C1 segment of cervical spinal cord (tissue), 14 donors: Measurements from ENCODE around the gene FBXL14.
A peak's percentile ranks its signal among the peaks of the same experiment; 100 is the strongest.

ENCODE experiments used
- DNase-seq, 14 donors: peaks; one replicate each; lab custom pipeline; 2025; lab: John Stamatoyannopoulos, UW

Gene FBXL14, protein sequence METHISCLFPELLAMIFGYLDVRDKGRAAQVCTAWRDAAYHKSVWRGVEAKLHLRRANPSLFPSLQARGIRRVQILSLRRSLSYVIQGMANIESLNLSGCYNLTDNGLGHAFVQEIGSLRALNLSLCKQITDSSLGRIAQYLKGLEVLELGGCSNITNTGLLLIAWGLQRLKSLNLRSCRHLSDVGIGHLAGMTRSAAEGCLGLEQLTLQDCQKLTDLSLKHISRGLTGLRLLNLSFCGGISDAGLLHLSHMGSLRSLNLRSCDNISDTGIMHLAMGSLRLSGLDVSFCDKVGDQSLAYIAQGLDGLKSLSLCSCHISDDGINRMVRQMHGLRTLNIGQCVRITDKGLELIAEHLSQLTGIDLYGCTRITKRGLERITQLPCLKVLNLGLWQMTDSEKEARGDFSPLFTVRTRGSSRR

DNA sequence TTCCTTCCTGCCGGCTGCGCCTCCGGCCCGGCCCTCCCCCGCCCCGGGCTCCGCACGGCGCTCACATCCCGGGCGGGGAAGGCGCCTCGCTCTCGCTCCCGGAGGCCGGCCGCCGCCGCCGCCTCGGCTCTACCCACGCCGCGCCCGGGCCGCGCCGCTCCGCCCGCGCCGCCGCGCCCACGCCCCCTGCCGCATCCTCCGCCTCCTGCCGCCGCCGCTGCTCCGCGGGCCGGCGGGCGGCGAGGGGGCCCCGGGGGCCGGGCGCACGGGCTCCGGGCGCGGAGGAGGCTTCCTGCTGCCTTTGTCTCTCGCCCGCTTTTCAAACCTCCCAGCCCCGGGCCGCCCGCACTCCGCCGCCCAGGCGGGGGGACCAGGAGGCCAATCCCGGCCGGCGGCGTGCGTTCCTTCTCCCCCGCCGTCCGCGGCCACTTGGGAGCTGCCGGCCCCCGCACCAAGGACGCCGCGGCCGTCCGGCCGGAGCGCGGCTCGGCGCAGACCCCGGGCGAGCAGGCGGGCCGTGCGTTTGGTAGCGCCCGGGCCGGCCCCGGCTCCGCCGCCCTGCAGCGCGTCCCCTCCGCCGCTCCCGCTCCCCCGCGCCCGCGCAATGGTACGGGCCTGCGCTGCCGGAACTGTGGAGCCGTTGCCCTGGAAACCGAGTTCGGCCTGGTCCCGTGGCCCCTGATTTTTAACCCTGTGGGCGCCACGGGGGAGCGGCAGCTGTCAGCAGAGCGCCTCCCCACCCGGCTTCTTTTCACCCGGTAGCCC, at the start of gene FBXL14:
FBXL14 (minus strand) TSS at position 321 of the 765 bp plus-strand sequence. CDS start 515 bp downstream, outside the sequence.
- peak; percentile 29 to 92 (median 83) for DNase-seq

DNA sequence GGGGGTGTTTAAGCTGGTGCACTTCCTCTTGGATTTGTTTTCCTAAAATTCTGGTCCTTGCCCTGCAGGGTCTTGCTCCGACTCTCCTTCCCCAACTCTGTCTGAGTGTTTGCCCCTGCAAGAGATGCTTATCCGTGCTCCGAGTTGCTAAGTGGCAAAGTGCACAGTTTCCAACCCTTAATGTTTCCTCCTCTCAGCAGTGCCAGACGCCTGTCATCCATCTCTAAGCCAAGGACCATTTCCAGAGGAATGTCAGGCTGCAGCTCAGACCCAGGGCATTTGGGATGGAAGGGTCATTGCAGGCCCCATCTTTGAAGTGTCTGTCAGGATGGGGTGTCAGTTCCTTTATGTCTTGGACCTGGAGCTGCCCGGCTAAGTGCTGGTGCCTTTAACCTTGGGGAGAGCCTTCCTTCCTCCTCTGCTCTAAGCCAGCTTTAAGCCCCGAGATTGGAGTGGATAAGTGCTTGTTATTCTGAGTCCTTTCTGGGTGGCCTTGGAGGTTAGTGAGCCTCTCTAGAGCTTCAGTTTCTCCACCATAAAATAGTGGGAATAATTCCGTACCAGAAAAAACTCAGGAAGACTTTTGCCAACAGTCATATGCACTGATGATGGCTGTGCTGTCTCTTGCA, 49.6 kb upstream of the FBXL14 start:
- no peak for DNase-seq

DNA sequence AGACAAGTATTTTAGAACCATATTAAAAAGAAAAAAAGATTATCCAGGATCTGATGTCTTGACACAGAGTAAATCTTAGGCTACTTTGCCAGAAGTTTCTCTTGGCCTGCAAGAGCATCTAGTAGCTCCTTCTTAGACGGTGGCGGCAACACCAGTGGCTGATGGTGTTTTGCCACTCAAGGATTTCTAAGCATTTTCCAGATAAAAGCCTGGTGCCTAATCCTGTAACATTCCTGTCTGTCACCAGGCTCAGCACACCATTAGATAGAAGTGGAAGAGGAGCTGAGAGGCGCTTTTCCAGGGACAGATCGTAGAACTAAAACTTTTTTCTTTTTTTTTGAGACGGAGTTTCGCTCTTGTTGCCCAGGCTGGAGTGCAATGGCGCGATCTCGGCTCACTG, 48.7 kb upstream of the FBXL14 start:
- no peak for DNase-seq

DNA sequence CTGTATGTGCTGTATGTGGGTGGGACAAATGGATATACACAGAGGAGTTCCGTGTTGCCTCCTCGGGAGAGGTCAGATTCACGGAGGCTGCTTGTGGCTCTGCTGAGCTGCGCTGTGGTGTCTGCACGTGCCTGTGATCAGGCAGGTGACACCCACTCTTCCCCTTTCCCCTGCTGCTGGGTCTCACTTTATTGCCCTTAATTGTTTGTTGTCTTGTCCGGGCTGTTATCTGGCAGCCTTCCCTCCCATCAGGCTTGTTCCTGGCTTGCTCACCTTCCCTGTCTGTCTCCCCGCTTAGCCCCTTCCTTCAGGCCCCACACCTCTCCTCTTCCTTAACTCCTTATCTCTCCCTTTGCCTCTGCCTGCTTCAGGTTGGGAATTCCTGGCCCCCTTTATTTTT, 48.1 kb upstream of the FBXL14 start:
- no peak for DNase-seq

DNA sequence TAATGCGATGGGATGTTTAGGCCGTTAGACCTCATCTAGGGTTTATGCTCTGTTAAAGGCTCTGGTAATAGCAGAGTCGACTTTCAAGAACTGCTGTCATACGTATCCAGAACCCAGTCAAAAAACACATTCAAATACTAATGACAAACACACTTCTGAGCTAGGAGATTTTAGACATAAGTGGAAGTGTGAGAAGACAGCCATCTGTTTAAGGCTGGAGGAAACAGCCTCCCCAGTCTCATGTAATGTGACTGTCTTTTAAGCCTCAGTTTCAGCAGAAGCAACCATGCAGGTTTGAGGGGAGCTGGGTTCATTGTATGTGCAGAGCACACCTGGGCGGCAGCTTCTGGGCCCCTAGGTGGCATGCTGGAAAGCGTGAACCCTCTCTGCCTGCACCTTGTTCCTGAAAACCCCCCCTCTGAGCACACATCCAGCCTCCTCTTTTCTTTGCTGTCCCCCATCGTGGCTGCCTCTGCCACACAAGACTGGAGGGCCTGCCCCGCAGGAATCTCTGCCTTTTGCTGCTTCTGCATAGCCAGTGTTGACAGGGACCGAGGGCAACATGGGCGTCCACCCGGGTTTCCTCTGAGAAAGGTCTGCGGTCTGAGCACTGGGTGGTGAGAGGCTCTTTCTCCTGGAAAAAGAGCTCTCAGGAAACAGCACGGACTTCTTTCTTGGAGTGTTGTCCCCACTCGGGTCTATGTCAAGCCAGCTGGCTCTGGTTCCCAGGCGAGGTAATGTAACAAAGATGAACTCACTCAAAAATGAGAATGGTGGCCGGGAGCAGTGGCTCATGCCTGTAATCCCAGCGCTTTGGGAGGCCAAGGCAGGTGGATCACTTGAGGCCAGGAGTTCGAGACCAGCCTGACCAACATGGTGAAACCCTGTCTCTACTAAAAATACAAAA, 46.2 kb upstream of the FBXL14 start:
- DNase-seq, result no peak

DNA sequence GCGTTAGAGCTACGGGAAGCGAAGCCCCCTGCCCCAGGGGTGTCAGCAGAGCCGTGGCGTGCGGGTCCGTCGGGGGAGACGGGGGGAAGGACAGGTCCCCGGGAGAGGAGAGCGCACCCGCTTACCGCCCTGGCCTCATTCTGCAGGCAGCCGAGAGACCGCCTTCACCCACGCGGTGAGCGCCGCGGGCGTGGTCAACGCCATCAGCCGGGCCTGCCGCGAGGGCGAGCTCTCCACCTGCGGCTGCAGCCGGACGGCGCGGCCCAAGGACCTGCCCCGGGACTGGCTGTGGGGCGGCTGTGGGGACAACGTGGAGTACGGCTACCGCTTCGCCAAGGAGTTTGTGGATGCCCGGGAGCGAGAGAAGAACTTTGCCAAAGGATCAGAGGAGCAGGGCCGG, 45.2 kb upstream of the FBXL14 start:
- no peak for DNase-seq

DNA sequence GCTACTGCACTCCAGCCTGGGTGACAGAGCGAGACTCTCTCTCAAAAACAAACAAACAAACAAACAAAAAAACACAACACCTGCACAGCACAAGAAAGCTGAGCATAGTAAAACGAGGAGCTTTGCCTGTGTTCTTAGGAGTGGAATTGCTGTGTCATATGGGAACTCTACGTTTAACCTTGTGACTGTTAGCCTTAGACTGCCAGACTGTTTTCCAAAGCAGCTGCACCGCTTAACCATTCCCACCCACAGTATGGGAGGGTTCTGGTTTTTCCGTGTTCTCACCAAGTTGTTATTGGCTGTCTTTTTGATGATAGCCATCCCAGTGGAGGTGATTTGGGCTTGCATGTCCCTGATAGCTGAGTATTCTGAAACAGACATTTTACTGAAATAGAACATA, 43.8 kb upstream of the FBXL14 start:
- no peak for DNase-seq

DNA sequence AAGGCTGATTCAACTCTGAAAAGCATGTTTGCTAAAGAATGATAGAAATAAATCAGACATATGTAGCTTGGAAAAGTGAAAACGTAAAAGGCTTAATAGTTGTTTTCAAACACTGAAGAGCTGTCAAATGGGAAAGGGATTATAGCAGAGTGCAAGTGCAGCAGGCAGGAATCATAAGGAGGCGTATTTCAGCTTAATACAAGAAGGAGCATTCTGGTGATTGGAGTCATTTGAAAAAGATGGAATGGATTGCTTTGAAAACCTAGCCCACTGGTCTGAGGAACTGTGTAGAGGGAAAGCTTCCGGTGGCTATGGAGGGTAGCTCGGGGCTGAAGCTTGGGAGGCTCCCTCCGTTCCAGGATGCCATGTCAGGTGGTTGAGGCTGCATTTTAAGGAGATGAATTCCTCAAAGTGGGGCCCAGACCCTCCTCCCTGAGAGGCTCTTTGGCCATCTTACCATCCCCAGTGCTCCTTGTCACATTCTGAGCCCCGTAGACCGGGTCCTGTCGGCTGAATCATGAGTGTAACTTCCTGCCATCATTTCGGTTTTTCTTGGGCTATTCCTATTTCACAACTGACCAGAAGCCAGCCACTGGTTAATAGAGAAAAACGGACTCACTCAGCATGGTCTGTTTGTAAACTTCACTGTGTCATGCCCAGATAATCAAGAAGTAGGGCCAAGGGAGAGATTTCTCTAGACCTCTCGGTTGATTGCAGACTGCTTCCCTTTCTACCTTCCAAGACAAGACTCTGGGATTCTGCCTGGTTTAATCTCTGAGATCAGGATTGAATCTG, 41.1 kb upstream of the FBXL14 start:
- DNase-seq, result no peak

DNA sequence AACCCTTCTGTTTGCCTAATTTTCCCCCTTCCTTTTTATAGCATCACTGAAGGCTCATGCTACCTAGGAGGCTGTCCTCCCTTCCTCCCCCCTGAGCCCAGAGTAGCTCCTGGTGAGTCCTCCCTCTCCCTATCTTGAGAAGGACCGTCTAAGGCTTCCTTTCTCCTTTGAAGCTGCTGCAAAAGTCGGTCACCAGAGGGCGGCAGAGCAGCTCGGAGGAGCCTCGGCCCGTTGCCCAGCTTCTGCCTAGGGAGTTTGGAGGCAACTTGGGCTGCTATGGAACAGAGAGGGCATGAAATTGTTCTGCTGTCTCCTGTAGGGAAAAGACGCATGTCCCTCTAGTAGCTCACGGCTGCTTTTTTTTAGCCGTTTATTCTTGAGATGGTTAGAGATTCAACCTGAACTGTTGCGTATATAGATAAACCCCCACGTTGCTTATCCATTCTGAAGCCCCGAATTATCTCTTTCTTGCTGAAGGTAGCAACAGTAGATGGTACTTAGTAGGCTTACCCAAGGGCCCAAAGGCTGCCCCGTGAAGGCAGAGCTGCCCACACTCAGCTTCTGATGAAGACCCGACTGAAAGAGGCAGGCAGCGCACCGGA, 40.3 kb upstream of the FBXL14 start:
- DNase-seq, result peak in 10 of 14 donors; percentile 44 to 77 (median 62)

DNA sequence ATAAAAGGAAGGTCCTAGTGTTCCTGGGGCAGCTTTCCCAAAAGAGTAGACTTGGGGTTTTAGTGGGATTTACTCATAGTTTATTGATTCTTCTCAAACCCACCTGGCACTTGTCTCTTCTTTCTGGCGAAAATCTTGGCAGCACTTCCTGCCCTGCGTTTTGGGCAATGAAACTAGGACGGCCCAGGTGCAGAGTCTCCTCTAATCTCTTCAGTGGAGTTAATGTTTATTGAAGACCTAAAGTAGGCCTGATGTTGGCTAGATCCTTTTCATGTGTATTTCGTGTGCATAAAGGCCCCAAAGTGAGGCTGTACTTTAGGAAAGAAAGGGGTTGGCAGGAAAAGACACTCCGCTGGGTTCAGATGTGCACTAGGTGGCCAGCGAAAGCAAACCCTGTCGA, 39.8 kb upstream of the FBXL14 start:
- no peak for DNase-seq

DNA sequence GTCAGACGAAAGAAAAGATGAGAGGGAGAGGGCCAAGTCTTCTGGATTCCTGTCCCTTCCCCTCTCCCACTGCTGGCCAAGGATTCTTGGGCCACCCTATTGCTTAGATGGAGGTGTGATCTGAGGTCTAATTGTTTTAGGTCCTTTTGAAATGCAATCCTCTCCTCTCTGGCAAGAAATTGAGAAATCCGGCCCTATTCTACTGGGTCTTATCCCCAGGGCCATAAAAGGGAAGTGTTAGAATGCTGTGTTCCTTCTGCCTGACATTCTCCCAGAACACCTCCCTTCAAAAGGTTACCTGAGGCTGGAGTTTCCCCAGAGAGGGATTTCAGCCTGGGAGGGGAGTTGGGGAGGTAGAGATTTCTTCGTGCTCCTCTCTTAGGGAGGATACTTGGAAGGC, 39.1 kb upstream of the FBXL14 start:
- DNase-seq, result no peak

DNA sequence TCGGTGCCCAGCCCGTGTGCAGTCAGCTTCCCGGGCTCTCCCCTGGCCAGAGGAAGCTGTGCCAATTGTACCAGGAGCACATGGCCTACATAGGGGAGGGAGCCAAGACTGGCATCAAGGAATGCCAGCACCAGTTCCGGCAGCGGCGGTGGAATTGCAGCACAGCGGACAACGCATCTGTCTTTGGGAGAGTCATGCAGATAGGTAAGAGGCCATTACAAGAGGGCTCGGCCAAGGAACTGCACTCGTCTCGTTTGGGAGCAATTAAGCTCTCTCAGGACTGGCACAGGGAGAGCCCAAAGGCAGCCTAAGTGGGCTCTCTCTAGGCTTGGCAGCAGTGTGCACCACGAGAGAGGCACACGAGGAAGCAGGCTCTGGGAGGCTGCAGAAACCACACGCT, 38.3 kb upstream of the FBXL14 start:
- DNase-seq, result peak in 4 of 14 donors; percentile 15 to 64 (median 32)

DNA sequence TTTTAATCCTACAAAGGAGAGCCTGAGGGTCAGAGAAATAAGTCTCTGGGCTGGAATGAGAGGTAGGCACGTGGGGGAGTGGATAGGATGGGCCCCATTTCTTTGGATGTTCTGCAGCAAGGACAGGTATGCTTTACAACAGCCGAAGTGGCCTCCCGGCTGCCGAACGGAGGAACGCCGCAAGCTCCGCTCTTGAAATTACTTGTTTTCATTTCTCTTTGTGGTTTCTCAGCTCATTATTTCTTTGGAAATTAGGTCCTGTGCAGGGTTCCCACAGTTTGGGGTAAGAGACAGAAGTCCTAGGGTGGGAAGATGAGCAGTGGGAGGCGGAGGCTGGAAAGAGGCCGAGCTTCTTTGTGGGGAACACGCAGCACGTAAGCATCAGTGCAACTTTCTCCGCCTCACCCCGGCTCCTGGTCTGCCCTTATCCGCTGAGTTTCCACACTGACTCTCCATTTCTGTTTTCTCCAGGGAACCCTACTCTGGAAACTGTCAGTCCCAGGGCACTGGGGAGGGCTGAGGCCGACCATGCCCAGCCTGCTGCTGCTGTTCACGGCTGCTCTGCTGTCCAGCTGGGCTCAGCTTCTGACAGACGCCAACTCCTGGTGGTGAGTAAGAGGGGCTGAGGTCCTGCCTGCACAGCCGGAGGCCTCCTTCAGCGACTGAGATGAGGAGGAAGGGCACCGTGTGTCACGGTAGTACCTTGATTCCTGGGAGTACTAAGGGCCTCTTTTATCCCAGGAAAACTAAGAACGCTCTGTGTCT, 36.6 kb upstream of the FBXL14 start:
- DNase-seq, result no peak

DNA sequence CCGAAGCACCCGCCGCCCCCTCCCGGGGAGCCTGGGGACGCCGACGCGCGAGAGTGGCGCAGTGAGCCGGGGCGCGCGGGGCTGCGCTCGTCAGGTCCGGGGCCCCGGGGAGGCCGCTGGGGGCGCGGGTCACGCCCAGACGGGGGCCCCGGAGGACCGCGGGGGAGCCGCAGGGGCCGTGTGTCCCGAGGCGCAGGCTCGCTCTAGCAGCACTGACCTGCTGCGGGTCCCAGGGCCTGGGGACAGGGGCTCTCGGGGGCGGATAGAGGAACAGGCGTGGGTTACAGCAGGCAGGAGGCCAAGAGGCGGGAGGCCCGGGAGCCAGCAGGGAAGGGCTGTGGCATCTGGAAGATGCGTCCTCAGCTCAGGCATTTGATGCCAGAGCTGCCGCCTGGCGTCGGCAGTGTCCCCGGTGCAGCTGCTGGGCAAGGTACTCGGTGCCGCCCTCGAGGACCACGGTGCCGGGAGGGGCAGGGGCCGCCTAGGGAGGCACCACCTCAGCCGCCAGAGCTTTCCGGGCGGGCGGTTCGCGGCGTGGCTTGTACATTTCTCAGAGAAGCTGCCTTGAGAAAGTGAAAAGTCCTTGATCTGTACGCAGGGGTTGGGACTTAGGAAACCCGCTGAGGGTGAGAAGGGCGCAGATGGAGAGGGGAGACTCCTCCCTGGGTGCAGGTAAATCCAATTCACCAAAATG, 35.9 kb upstream of the FBXL14 start:
- DNase-seq, result peak in 7 of 14 donors; percentile 22 to 43 (median 32)

DNA sequence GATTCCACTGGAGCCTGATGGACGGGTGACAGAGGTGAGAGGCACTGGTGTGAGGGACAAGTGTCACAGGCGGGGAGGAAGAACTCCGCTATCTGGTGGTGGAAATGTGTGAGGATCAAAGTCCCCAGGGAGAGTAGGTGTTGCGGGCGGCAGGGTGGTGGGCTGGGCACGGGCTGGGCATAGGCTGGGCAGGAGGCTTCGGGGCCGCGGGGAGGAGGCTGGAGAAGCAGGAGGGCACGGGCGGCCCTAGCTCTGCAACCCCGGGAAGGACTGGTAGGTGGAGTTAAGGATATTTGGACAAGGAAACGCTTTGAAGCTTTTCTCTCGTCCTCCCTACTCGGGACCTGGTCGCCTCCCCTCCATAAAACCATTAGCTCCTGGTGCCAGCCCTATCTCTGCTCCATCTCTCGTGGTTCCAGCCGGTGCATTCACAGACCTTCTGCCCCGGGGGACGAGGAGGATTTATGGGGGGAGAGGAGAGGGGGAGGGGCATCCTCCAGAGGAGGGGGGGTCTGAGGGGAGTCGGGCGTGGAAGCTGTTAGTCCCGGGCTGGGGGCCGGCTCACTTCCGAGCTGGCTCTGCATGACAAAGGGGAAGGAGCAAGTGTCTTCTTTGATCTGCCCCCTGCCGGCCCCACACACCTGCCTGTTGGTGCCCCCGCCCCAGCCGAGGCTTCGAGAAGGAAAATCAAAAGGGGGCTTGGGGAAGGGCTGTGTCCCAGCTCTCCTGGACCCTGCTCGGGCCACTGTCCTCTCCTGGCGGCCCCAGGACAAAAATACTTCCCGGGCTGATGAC, 35.2 kb upstream of the FBXL14 start:
- DNase-seq, result peak in 2 of 14 donors; percentile 24 to 33

DNA sequence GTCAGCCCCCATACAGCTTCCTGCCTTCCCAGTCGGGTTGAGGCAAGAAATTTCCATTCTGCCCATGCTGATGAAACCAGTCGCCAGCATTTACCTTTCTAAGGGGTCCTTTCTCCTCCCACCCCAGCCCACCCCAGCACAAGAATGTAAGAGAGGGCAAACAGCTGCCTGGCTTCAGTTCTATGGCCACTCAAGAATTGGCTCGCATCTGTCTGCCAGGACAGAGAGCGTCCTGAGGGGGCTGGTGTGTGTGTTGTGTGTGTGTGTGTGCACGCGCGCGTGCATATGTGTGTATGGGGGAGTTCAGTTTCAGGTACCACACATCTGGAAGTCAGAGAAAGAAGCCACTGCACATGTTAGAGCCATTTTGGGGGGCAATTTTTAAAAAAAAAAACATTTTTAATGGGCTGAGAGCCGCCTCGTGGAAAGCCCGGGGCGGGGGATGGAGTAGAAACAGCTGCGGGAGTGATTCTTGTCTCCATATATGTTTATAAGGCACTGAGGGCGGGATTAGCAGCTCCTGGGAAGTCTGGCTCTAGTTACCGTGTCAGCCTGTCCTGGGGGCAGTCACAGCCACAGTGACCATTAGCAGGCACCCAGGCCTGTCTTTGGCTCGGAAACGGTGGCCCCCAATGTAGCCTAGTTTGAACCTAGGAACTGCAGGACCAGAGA, 34.4 kb upstream of the FBXL14 start, which contains the start of gene WNT5B:
WNT5B (plus strand) TSS at position 566 of the 672 bp plus-strand sequence. CDS start 2,124 bp downstream, outside the sequence.
- no peak for DNase-seq

DNA sequence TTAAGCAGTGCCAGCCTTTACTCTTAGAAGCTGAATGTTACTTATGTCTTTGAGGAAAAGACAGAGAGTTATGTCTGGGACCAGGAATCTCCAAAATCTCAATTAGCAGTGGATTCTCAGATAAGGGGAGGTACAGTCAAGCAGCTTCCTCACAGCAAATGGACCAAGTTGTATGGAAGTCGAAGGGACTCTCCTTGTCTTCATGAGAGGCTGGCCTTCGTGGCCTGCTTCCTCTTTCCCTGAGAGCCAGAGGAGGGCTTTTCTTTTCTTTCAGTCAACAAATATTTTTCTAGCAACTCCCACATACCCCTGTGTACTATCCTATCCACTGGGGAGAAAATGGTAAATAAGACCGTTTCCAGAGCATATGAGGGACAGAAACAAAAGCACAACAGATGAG, 28.0 kb upstream of the FBXL14 start:
- no peak for DNase-seq
